ENCODE results near the gene MYRF. TPM values are rescaled to one million over a fixed set of nuclear protein-coding genes. Genes with fewer than 3 reads are reported as not detected.
A peak's percentile ranks its signal among the peaks of the same experiment; 100 is the strongest.

The MYRF gene
- total and polyA plus RNA-seq, 2 of the 13 experiments (the other 11 are each of a cell fraction or from before 2014, with no cell fraction given) = 10.2 to 25.9 TPM

DNA sequence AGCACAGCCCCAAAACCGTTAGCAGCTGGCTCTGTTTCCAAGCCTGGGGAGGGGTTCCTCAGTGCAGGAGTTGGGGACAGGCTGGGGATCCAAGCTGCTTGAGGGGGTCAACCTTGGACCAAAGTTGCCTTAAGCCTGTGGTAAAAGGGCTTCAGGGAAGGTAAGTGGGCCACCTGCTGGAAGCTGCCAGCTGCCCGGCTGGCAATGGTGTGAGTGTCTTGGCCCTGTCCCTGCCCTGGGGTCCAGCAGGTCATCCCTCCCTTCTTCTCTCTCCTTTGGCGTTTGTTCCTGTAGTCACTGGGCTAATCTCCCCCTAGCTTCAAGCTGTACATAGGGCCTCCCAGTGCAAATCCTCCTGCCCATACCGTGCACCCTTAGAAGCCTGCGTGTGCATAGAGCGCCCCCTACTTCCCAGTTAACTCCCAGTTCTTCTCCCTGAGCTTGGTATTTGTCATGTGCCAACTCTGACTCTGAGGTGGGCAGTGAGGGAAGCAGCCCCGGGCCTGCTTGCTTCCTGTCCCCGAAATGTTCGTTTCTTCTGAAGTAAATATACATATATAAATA is 35.6 kb downstream of the MYRF start (continued):
- TF ChIP-seq HNRNPL (IDR thresholded peaks at IDR 0.05; ENCODE audit: low read depth, low read length) (peak; percentile 49; the same call in 1 of the 2 replicates), GABPA (IDR thresholded peaks at IDR 0.05; ENCODE audit: low read depth, low read length) (no peak), GABPA (CRISPR knock-in tag; IDR thresholded peaks at IDR 0.05; ENCODE audit: low read depth) (peak; percentile 32; the same call in 1 of the 2 replicates), GZF1 (CRISPR knock-in tag; IDR thresholded peaks at IDR 0.05) (no peak), HOXA9 (CRISPR knock-in tag; IDR thresholded peaks at IDR 0.05; ENCODE audit: borderline replicate concordance) (no peak), ISL2 (CRISPR knock-in tag; IDR thresholded peaks at IDR 0.05) (0 out of 2 replicates have a peak, but pooled peaks have one; percentile 30), FOXK1 (CRISPR knock-in tag; IDR thresholded peaks at IDR 0.05; ENCODE audit: borderline replicate concordance, low read depth) (no peak), RBM22 (optimal IDR thresholded peaks at IDR 0.05; ENCODE audit: low read length) (peak; percentile 81), GABPB1 (CRISPR knock-in tag; IDR thresholded peaks at IDR 0.05) (peak; percentile 21; the same call in 1 of the 2 replicates), SMARCC2 (IDR thresholded peaks at IDR 0.05) (no peak), MLLT10 (CRISPR knock-in tag; IDR thresholded peaks at IDR 0.05) (no peak), ASH2L (IDR thresholded peaks at IDR 0.05; ENCODE audit: insufficient read length, low read depth, low read length) (no peak), ARHGAP35 (CRISPR knock-in tag; IDR thresholded peaks at IDR 0.05; ENCODE audit: borderline replicate concordance) (no peak), ZNF720 (CRISPR knock-in tag; IDR thresholded peaks at IDR 0.05) (no peak), RAD51 (IDR thresholded peaks at IDR 0.05; ENCODE audit: borderline replicate concordance) (no peak), PPARG (CRISPR knock-in tag; conservative IDR thresholded peaks at IDR 0.05) (0 out of 2 replicates have a peak, but pooled peaks have one; percentile 36), TEAD3 (CRISPR knock-in tag; optimal IDR thresholded peaks at IDR 0.05; ENCODE audit: borderline replicate concordance) (peak; percentile 29), SKI (IDR thresholded peaks at IDR 0.05; ENCODE audit: partially characterized antibody) (no peak), CBX1 (IDR thresholded peaks at IDR 0.05; ENCODE audit: low read depth) (no peak), ZNF143 (CRISPR knock-in tag; IDR thresholded peaks at IDR 0.05) (0 out of 2 replicates have a peak, but pooled peaks have one; percentile 17), SAP130 (CRISPR knock-in tag; IDR thresholded peaks at IDR 0.05; ENCODE audit: low read depth) (no peak)
- TF ChIP-seq, protein P1, sequence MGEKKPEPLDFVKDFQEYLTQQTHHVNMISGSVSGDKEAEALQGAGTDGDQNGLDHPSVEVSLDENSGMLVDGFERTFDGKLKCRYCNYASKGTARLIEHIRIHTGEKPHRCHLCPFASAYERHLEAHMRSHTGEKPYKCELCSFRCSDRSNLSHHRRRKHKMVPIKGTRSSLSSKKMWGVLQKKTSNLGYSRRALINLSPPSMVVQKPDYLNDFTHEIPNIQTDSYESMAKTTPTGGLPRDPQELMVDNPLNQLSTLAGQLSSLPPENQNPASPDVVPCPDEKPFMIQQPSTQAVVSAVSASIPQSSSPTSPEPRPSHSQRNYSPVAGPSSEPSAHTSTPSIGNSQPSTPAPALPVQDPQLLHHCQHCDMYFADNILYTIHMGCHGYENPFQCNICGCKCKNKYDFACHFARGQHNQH (CRISPR knock-in tag; IDR thresholded peaks at IDR 0.05) = 0 out of 2 replicates have a peak, but pooled peaks have one; percentile 32
- TF ChIP-seq, protein P2, sequence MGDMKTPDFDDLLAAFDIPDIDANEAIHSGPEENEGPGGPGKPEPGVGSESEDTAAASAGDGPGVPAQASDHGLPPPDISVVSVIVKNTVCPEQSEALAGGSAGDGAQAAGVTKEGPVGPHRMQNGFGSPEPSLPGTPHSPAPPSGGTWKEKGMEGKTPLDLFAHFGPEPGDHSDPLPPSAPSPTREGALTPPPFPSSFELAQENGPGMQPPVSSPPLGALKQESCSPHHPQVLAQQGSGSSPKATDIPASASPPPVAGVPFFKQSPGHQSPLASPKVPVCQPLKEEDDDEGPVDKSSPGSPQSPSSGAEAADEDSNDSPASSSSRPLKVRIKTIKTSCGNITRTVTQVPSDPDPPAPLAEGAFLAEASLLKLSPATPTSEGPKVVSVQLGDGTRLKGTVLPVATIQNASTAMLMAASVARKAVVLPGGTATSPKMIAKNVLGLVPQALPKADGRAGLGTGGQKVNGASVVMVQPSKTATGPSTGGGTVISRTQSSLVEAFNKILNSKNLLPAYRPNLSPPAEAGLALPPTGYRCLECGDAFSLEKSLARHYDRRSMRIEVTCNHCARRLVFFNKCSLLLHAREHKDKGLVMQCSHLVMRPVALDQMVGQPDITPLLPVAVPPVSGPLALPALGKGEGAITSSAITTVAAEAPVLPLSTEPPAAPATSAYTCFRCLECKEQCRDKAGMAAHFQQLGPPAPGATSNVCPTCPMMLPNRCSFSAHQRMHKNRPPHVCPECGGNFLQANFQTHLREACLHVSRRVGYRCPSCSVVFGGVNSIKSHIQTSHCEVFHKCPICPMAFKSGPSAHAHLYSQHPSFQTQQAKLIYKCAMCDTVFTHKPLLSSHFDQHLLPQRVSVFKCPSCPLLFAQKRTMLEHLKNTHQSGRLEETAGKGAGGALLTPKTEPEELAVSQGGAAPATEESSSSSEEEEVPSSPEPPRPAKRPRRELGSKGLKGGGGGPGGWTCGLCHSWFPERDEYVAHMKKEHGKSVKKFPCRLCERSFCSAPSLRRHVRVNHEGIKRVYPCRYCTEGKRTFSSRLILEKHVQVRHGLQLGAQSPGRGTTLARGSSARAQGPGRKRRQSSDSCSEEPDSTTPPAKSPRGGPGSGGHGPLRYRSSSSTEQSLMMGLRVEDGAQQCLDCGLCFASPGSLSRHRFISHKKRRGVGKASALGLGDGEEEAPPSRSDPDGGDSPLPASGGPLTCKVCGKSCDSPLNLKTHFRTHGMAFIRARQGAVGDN (CRISPR knock-in tag; IDR thresholded peaks at IDR 0.05) = peak; percentile 47
- TF ChIP-seq, protein P3, sequence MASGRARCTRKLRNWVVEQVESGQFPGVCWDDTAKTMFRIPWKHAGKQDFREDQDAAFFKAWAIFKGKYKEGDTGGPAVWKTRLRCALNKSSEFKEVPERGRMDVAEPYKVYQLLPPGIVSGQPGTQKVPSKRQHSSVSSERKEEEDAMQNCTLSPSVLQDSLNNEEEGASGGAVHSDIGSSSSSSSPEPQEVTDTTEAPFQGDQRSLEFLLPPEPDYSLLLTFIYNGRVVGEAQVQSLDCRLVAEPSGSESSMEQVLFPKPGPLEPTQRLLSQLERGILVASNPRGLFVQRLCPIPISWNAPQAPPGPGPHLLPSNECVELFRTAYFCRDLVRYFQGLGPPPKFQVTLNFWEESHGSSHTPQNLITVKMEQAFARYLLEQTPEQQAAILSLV (CRISPR knock-in tag; IDR thresholded peaks at IDR 0.05; ENCODE audit: borderline replicate concordance) = peak; percentile 41; the same call in 1 of the 2 replicates
- TF ChIP-seq, protein P4, sequence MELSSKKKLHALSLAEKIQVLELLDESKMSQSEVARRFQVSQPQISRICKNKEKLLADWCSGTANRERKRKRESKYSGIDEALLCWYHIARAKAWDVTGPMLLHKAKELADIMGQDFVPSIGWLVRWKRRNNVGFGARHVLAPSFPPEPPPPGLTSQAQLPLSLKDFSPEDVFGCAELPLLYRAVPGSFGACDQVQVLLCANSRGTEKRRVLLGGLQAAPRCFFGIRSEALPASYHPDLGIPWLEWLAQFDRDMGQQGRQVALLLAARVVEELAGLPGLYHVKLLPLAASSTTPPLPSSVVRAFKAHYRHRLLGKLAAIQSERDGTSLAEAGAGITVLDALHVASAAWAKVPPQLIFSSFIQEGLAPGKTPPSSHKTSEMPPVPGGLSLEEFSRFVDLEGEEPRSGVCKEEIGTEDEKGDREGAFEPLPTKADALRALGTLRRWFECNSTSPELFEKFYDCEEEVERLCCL (CRISPR knock-in tag; IDR thresholded peaks at IDR 0.05; ENCODE audit: borderline replicate concordance) = no peak

Data from HepG2 (cell line).